Activated CD4-positive, alpha-beta T cell treated with anti-CD3 and anti-CD28 coated beads, Interleukin-2, Interleukin-4, amounts not matched to agents 100 ng/mL and 50 ng/mL, durations not matched to agents 16 hours and 8 hours (primary cell): ENCODE results near the gene AP1AR.

Experiments used
- DNase-seq: peaks from one replicate; pipeline ENCODE4 v3.0.0-alpha.2; 2020; ENCODE audit warnings: low spot score

The AP1AR gene

GRCh38 chr4:112312610-112313239 is 81.1 kb downstream of the AP1AR start:
- DNase-seq: no peak

- no peak for DNase-seq
Measured at GRCh38 chr4:112315446-112315845, 83.9 kb downstream of the AP1AR start.

GRCh38 chr4:112316360-112316759 is 84.8 kb downstream of the AP1AR start:
- no peak for DNase-seq

GRCh38 chr4:112318239-112319142 is 86.9 kb downstream of the AP1AR start:
- peak; percentile 22 for DNase-seq
